ENCODE results near the gene USP36. TPM values are rescaled to one million over a fixed set of nuclear protein-coding genes. Genes with fewer than 3 reads are reported as not detected.
A peak's percentile ranks its signal among the peaks of the same experiment; 100 is the strongest.

The USP36 gene
- total and polyA plus RNA-seq, 9 of the 15 experiments (the other 6 are each of a cell fraction or from before 2014, with no cell fraction given), result 6.4 to 72.8 (median 22.5) TPM

GRCh38 chr17:78780335-78780734, 60.3 kb downstream of the USP36 start:
- Histone ChIP-seq H3K9me1 (ENCODE audit: control insufficient read depth, insufficient read depth, low read length) (no peaks in the 10 kb centered on the region), H3K9me3 (replicated peaks; ENCODE audit: control insufficient read depth, insufficient read depth, low read depth, low read length) (no peaks in the 10 kb centered on the region), H3K4me2 (ENCODE audit: insufficient read depth, low read length) (peak overlapping the region; percentile 10), H3K4me3 (no peak overlapping the region), H3K27ac (ENCODE audit: extremely low read depth, low read depth, low read length) (peak overlapping the region; percentile 38; the same call in 2 of the 3 replicates), H3K4me1 (replicated peaks in 1 of 2; ENCODE audit: control insufficient read depth in 2 of 2, insufficient read depth in 2 of 2, low read length in 2 of 2) (peaks cover 35 to 52% of the 10 kb centered on the region in 2 experiments), H3K9ac (ENCODE audit: insufficient read depth in 1 of 2, low read depth in 2 of 2, low read length in 2 of 2) (peak overlapping the region in 1 of 2 experiments; percentile 83; a peak in 1 of 4 replicates), H4K20me1 (replicated peaks; ENCODE audit: control insufficient read depth, insufficient read depth, low read length) (0 out of 2 replicates have a peak, but pooled peaks cover 3% of the 10 kb centered on the region), H3K36me3 (ENCODE audit: control insufficient read depth, insufficient read depth, low read length) (peaks cover 3% of the 10 kb centered on the region; the same call in 2 of the 3 replicates), H3K27me3 (ENCODE audit: control insufficient read depth in 2 of 2, insufficient read depth in 2 of 2, low read length in 2 of 2) (no peaks in the 10 kb centered on the region), H2AFZ (ENCODE audit: low read depth, low read length) (no peak overlapping the region), H3K79me2 (ENCODE audit: control insufficient read depth, insufficient read depth, low read length) (peaks cover 53% of the 10 kb centered on the region)
- FAIRE-seq (no peak), DNase-seq (ENCODE audit: extremely low read depth in 1 of 4, low spot score in 3 of 4) (no peak), ATAC-seq (no peak)
- intact Hi-C loops (cut with micrococcal nuclease) (loop anchor here (5.0 kb wide), 1 partner anchor 33 kb away; no protein-coding TSS in a partner anchor), in situ Hi-C loops (cut with MboI) (no loop called here)
- POLR2A ChIA-PET, result interaction anchor here (0.6 to 1.2 kb wide), 4 partner anchors 9 to 75 kb away, joined by 3 to 5 read pairs (median 3); no protein-coding TSS in a partner anchor
- TF ChIP-seq SMARCC2 (IDR thresholded peaks at IDR 0.05; ENCODE audit: low read depth) (no peak), ZNF277 (CRISPR knock-in tag; IDR thresholded peaks at IDR 0.05; ENCODE audit: borderline replicate concordance) (no peak), CXXC5 (CRISPR knock-in tag; IDR thresholded peaks at IDR 0.05) (no peak), BRD9 (IDR thresholded peaks at IDR 0.05; ENCODE audit: low read depth, partially characterized antibody) (no peak)
- 77% methylated on average over 6 of the region's 6 CpGs for WGBS (ENCODE audit: insufficient coverage, low coverage, missing lambda C conversion rate)
- CTCF ChIA-PET (ENCODE audit: low intra/inter-chr PET ratio), result interaction anchor here (0.7 kb wide), 1 partner anchor 334 kb away, joined by 4 read pairs; no protein-coding TSS in a partner anchor
- BruUV-seq (replicated peaks), result no TSS peak

Measured in K562 (cell line).